CD14-positive monocyte (primary cell): ENCODE data around the gene PRPF19. TPM values are rescaled to one million over a fixed set of nuclear protein-coding genes. Genes with fewer than 3 reads are reported as not detected.
"Not testable (repeated sequence)": the region's sequence is repeated elsewhere in the genome, so short reads cannot be mapped to it uniquely, and the experiment has no call there.

Experiments
- DNase-seq, 3 donors: peaks; one replicate each; pipeline ENCODE4 v3.0.0-alpha.2; 2011 to 2022
- H2AFZ ChIP-seq: 2 replicates; pipeline ENCODE4 v1.6.0; 2012; ENCODE audit warnings: mild to moderate bottlenecking, low read depth, low read length, inconsistent platforms; ENCODE audit not compliant: insufficient read depth, poor library complexity, severe bottlenecking
- H3K27ac ChIP-seq, 2 donors: 1 replicate in 1 of 2; 2 replicates in 1 of 2; pipeline ENCODE4 v1.5.1; 2012 to 2013; ENCODE audit warnings: low read length in 2 of 2, control low read depth in 1 of 2, inconsistent platforms in 1 of 2, low read depth in 1 of 2, mild to moderate bottlenecking in 1 of 2
- H3K27me3 ChIP-seq, 2 donors: one replicate each; pipeline versions ENCODE4 v1.6.0 to v1.6.1; 2011 to 2013; ENCODE audit warnings: low read length in 2 of 2; ENCODE audit not compliant: control insufficient read depth in 2 of 2, insufficient read depth in 2 of 2
- H3K36me3 ChIP-seq, 2 donors: replicated peaks in 1 of 2; 1 replicate in 1 of 2; 2 replicates in 1 of 2; pipeline versions ENCODE4 v1.5.1 to v1.6.1; 2012 to 2013; ENCODE audit warnings: low read length in 2 of 2, control low read depth in 1 of 2, inconsistent platforms in 1 of 2, mild to moderate bottlenecking in 1 of 2; ENCODE audit not compliant: insufficient read depth in 2 of 2, control insufficient read depth in 1 of 2
- H3K4me1 ChIP-seq, 2 donors: 1 replicate in 1 of 2; 2 replicates in 1 of 2; pipeline versions ENCODE4 v1.5.1 to v1.6.1; 2012 to 2013; ENCODE audit warnings: low read length in 2 of 2, control low read depth in 1 of 2, inconsistent platforms in 1 of 2, mild to moderate bottlenecking in 1 of 2, moderate library complexity in 1 of 2; ENCODE audit not compliant: insufficient read depth in 2 of 2, control insufficient read depth in 1 of 2
- H3K4me2 ChIP-seq: replicated peaks from 2 replicates; pipeline ENCODE3; 2012; ENCODE audit warnings: low read length, moderate library complexity, mild to moderate bottlenecking; ENCODE audit not compliant: poor library complexity, severe bottlenecking; ENCODE audit errors: extremely low read depth
- H3K4me3 ChIP-seq, 3 experiments: fragments of 200-600 bp in 1 of 3; sonication (generic) in 1 of 3; replicated peaks in 1 of 3; 1 replicate in 2 of 3; 2 replicates in 1 of 3; pipeline ENCODE4 v1.5.1; 2011 to 2013; ENCODE audit warnings: low read length in 3 of 3, mild to moderate bottlenecking in 3 of 3, control low read depth in 2 of 3, low read depth in 2 of 3, inconsistent platforms in 1 of 3, moderate library complexity in 1 of 3
- H3K79me2 ChIP-seq: 2 replicates; pipeline ENCODE4 v1.6.0; 2012; ENCODE audit warnings: mild to moderate bottlenecking, control low read depth, inconsistent platforms, low read length, moderate library complexity; ENCODE audit not compliant: insufficient read depth
- H3K9ac ChIP-seq: 2 replicates; pipeline ENCODE4 v1.6.0; 2017; ENCODE audit warnings: low read length, mild to moderate bottlenecking; ENCODE audit not compliant: insufficient read depth, poor library complexity, severe bottlenecking
- H3K9me3 ChIP-seq, 2 donors: replicated peaks in 1 of 2; 1 replicate in 1 of 2; 2 replicates in 1 of 2; pipeline versions ENCODE4 v1.5.1 to v1.6.1; 2012 to 2013; ENCODE audit warnings: low read length in 2 of 2, control low read depth in 1 of 2; ENCODE audit not compliant: control insufficient read depth in 1 of 2, insufficient read depth in 1 of 2
- H4K20me1 ChIP-seq: 2 replicates; pipeline ENCODE4 v1.6.0; 2012; ENCODE audit warnings: mild to moderate bottlenecking, low read length, control low read depth, moderate library complexity; ENCODE audit not compliant: insufficient read depth
- H3K27ac Mint-ChIP-seq, 7 donors: one replicate each; pipeline ENCODE4 v1.8.0; 2020; ENCODE audit warnings: mild to moderate bottlenecking in 7 of 7, mixed read lengths in 7 of 7, moderate library complexity in 6 of 7, inconsistent platforms in 2 of 7
- H3K27me3 Mint-ChIP-seq, 3 donors: one replicate each; pipeline ENCODE4 v1.8.0; 2021 to 2022; ENCODE audit warnings: low read depth in 3 of 3, mild to moderate bottlenecking in 3 of 3, mixed read lengths in 3 of 3, moderate library complexity in 3 of 3, inconsistent platforms in 1 of 3
- H3K36me3 Mint-ChIP-seq, 2 donors: one replicate each; pipeline ENCODE4 v1.8.0; 2020; ENCODE audit warnings: mixed read lengths in 2 of 2, inconsistent platforms in 1 of 2, mild to moderate bottlenecking in 1 of 2
- H3K4me1 Mint-ChIP-seq: one replicate; pipeline ENCODE4 v1.8.0; 2020; ENCODE audit warnings: mild to moderate bottlenecking, mixed read lengths
- H3K4me3 Mint-ChIP-seq, 2 donors: one replicate each; pipeline ENCODE4 v1.8.0; 2020; ENCODE audit warnings: mild to moderate bottlenecking in 2 of 2, mixed read lengths in 2 of 2, moderate library complexity in 1 of 2
- H3K9me3 Mint-ChIP-seq, 7 donors: one replicate each; pipeline ENCODE4 v1.8.0; 2020 to 2022; ENCODE audit warnings: mixed read lengths in 7 of 7, mild to moderate bottlenecking in 6 of 7, moderate library complexity in 6 of 7, inconsistent platforms in 2 of 7
- CTCF ChIP-seq: fragments of 200-600 bp; IDR thresholded peaks from one replicate; pipeline ENCODE4 v1.8.0; 2022; ENCODE audit warnings: antibody characterized with exemption, mild to moderate bottlenecking
- WGBS: methylation state at CpG from one replicate; pipeline ENCODE4 v1.1.5; 2013; ENCODE audit warnings: missing lambda C conversion rate; ENCODE audit not compliant: insufficient coverage; 5-methylcytosine and 5-hydroxymethylcytosine counted together
- intact Hi-C, 2 donors: fragments of 100-400 bp; cut with micrococcal nuclease; formaldehyde crosslinking; loops; one replicate each; pipeline versions ENCODE4 v1.15.0 to v1.15.1; 2023
- polyA plus RNA-seq, 3 donors: library from polyadenylated mRNA; depleted of rRNA in 1 of 3; unstranded in 2 of 3; stranded (reverse) in 1 of 3; fragments of 300-500 nt in 2 of 3; fragments of >200 nt in 1 of 3; fragmentation: Illumina TruSeq in 2 of 3; gene quantifications; 1 replicate in 2 of 3; 2 replicates in 1 of 3; pipeline ENCODE4 v1.2.3, GENCODE V29; 2012 to 2021

The PRPF19 gene
- polyA plus RNA-seq, 3 donors, result 7.8 to 33.2 (median 12.2) TPM

- Histone ChIP-seq H3K4me3 (no peak overlapping the region), H3K27ac (peak overlapping the region in 1 of 2 donors; percentile 79), H4K20me1 (peaks cover 12% of the 10 kb centered on the region), H2AFZ (no peak overlapping the region), H3K36me3 (no peaks in the 10 kb centered on the region), H3K27me3 (no peaks in the 10 kb centered on the region), H3K79me2 (peaks cover 19% of the 10 kb centered on the region), H3K4me2 (peak overlapping the region; percentile 10), H3K4me1 (peaks cover 66 to 71% of the 10 kb centered on the region in 2 donors), H3K9ac (no peak overlapping the region), H3K9me3 (no peaks in the 10 kb centered on the region)
- peaks cover 76% of the 10 kb centered on the region for H3K4me1 Mint-ChIP-seq
- H3K9me3 Mint-ChIP-seq, result peaks cover 0 to 13% (median 6%) of the 10 kb centered on the region in 7 donors
- 51% methylated on average over 5 of the region's 5 CpGs for WGBS
- H3K36me3 Mint-ChIP-seq, result peaks cover under 1 to 13% of the 10 kb centered on the region in 2 donors
- peak; percentile 39 for TF ChIP-seq CTCF
- peak in 2 of 3 donors; percentile 55 to 62 for DNase-seq
- peak overlapping the region in 1 of 2 donors; percentile 21 for H3K4me3 Mint-ChIP-seq
- intact Hi-C loops, result no loop called here
- H3K27me3 Mint-ChIP-seq, result peaks cover 0 to 6% (median 2%) of the 10 kb centered on the region in 3 donors
- peak overlapping the region; percentile 85 to 95 (median 90) for H3K27ac Mint-ChIP-seq
Measured at GRCh38 chr11:60910711-60911380, 4.5 kb upstream of the PRPF19 start.

GRCh38 chr11:60910281-60910687, 3.9 kb upstream of the PRPF19 start:
- peaks cover 76% of the 10 kb centered on the region for H3K4me1 Mint-ChIP-seq
- H3K9ac ChIP-seq, result peak overlapping the region; percentile 6
- peaks cover 0 to 13% (median 6%) of the 10 kb centered on the region in 7 donors for H3K9me3 Mint-ChIP-seq
- intact Hi-C loops, result no loop called here
- peak overlapping the region; percentile 55 to 79 for H3K27ac ChIP-seq
- peaks cover 19% of the 10 kb centered on the region for H3K79me2 ChIP-seq
- H3K36me3 ChIP-seq, result no peaks in the 10 kb centered on the region
- H3K27me3 ChIP-seq, result no peaks in the 10 kb centered on the region
- peaks cover 13% of the 10 kb centered on the region for H4K20me1 ChIP-seq
- no peak overlapping the region for H3K4me3 Mint-ChIP-seq
- H2AFZ ChIP-seq, result no peak overlapping the region
- H3K9me3 ChIP-seq, result no peaks in the 10 kb centered on the region
- 0% methylated on average over 3 of the region's 3 CpGs for WGBS
- H3K4me3 ChIP-seq, result peak overlapping the region in 1 of 3 experiments; percentile 10
- peaks cover 0 to 6% (median 2%) of the 10 kb centered on the region in 3 donors for H3K27me3 Mint-ChIP-seq
- peak overlapping the region; percentile 10 for H3K4me2 ChIP-seq
- H3K4me1 ChIP-seq, result peaks cover 66 to 71% of the 10 kb centered on the region in 2 donors
- H3K27ac Mint-ChIP-seq, result peak overlapping the region; percentile 85 to 95 (median 90)
- TF ChIP-seq CTCF, result no peak
- DNase-seq, result peak; percentile 78 to 88 (median 86)
- peaks cover 0 to 12% of the 10 kb centered on the region in 2 donors for H3K36me3 Mint-ChIP-seq

GRCh38 chr11:60909680-60910280, 3.4 kb upstream of the PRPF19 start:
- not testable (repeated sequence) for H3K36me3 ChIP-seq, H3K27me3 ChIP-seq, H2AFZ ChIP-seq, H3K9me3 ChIP-seq, H3K27me3 Mint-ChIP-seq, H3K4me3 Mint-ChIP-seq
- peaks cover 0 to 13% (median 6%) of the 10 kb centered on the region in 7 donors for H3K9me3 Mint-ChIP-seq
- intact Hi-C loops, result loop anchor here in 1 of 2 donors (5.0 kb wide), 1 partner anchor 67 kb away; the partner anchor contains the start of gene CCDC86
- peak overlapping the region; percentile 85 to 95 (median 90) for H3K27ac Mint-ChIP-seq
- peak overlapping the region; percentile 10 for H3K4me2 ChIP-seq
- peak overlapping the region in 1 of 3 experiments; percentile 10 for H3K4me3 ChIP-seq
- H3K4me1 Mint-ChIP-seq, result peaks cover 75% of the 10 kb centered on the region
- peak overlapping the region; percentile 6 for H3K9ac ChIP-seq
- peaks cover 0 to 12% of the 10 kb centered on the region in 2 donors for H3K36me3 Mint-ChIP-seq
- H3K79me2 ChIP-seq, result peaks cover 19% of the 10 kb centered on the region
- peaks cover 66 to 71% of the 10 kb centered on the region in 2 donors for H3K4me1 ChIP-seq
- WGBS, result 100% methylated on average over 2 of the region's 3 CpGs
- H3K27ac ChIP-seq, result peak overlapping the region; percentile 55 to 79
- DNase-seq, result peak in 1 of 3 donors; percentile 66
- H4K20me1 ChIP-seq, result peaks cover 12% of the 10 kb centered on the region
